MG63 (cell line): ENCODE measurements around the gene PACS2. TPM values are rescaled to one million over a fixed set of nuclear protein-coding genes. Genes with fewer than 3 reads are reported as not detected.

ENCODE experiments used
- DNase-seq: peaks from one replicate; pipeline ENCODE4 v3.0.0-alpha.2; 2020
- H3K27me3 ChIP-seq: fragments of 250-450 bp; sonication (Bioruptor Pico); 2 replicates; pipeline ENCODE4 v1.5.1; 2020; ENCODE audit warnings: mild to moderate bottlenecking, moderate library complexity
- H3K36me3 ChIP-seq: fragments of 250-450 bp; sonication (Bioruptor Pico); 2 replicates; pipeline ENCODE4 v1.5.1; 2020; ENCODE audit warnings: mild to moderate bottlenecking, moderate library complexity
- H3K4me3 ChIP-seq: fragments of 250-450 bp; sonication (Bioruptor Pico); 2 replicates; pipeline ENCODE4 v1.5.1; 2020; ENCODE audit warnings: mild to moderate bottlenecking, moderate library complexity
- H3K9me3 ChIP-seq: fragments of 250-450 bp; sonication (Bioruptor Pico); 2 replicates; pipeline ENCODE4 v1.5.1; 2020; ENCODE audit warnings: mild to moderate bottlenecking, moderate library complexity
- total RNA-seq: library from RNA; depleted of rRNA; stranded (reverse); fragments of >200 nt; shearing (Covaris generic); gene quantifications from 2 replicates; pipeline ENCODE4 v1.2.3, GENCODE V29; 2014; ENCODE audit warnings: low replicate concordance

Gene PACS2
- total RNA-seq, 1 experiment from 2014 or later = 18.6 TPM

- Histone ChIP-seq H3K4me3 (no peak overlapping the region), H3K36me3 (no peaks in the 10 kb centered on the region), H3K9me3 (no peaks in the 10 kb centered on the region), H3K27me3 (no peaks in the 10 kb centered on the region)
- DNase-seq = no peak
Observed at GRCh38 chr14:105382343-105383082, 68.0 kb downstream of the PACS2 start.

GRCh38 chr14:105383083-105383730 lies 68.7 kb downstream of the PACS2 start:
- DNase-seq = no peak

DNA sequence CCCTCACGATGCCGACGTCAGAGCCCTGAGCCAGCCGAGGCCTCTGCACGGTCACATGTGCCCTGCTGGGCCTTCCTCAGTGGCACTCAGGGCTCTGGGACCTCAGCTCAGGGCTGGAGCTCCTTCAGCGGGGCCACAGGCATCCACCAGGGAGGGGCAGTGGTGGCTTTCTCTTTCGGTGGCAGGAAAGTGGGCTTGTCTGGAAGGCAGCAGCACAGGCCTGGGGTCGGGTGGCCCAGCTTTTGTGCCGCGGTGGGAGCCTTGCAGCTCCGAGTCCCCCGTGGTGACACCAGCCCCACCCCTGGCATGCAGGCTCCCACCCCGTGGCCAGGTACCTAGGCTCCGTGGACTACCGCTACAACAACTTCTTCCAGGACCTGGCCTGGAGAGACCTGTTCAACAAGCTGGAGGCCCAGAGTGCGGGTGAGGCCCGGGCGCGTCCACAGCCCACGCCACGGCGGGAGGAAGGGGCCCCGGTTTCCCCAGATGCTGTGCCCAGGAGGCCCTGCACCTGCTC lies 69.6 kb downstream of the PACS2 start:
- Histone ChIP-seq H3K36me3 (no peaks in the 10 kb centered on the region), H3K4me3 (no peak overlapping the region), H3K9me3 (no peaks in the 10 kb centered on the region), H3K27me3 (no peaks in the 10 kb centered on the region)
- no peak for DNase-seq

More at GRCh38 chr14:105383083-105383730, 68.7 kb downstream of the PACS2 start:
- H3K9me3 ChIP-seq = no peaks in the 10 kb centered on the region
- no peaks in the 10 kb centered on the region for H3K27me3 ChIP-seq
- no peak overlapping the region for H3K4me3 ChIP-seq
- H3K36me3 ChIP-seq = no peaks in the 10 kb centered on the region

- no peaks in the 10 kb centered on the region for H3K27me3 ChIP-seq
- H3K36me3 ChIP-seq = no peaks in the 10 kb centered on the region
- no peak for DNase-seq
Observed at GRCh38 chr14:105384605-105385321, 70.2 kb downstream of the PACS2 start.

DNA sequence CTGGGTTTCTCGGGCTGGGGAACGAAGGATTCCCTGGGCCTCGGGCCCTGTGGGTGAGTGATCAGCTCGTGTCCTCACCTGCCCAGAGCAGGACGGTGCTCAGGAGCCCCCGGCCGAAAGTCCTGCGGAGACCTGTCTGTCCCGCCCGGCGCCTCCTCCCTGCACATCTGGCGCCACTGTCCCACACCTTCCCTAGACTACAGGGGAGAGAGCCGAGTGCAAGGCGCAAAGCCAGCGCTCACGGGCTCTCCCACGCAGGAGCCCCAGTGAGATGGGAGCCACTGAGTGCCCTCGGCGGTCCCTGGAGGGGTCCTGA lies 70.7 kb downstream of the PACS2 start:
- Histone ChIP-seq H3K36me3 (no peaks in the 10 kb centered on the region), H3K27me3 (no peaks in the 10 kb centered on the region), H3K4me3 (no peak overlapping the region), H3K9me3 (no peaks in the 10 kb centered on the region)
- DNase-seq = no peak

More at GRCh38 chr14:105384605-105385321, 70.2 kb downstream of the PACS2 start:
- no peaks in the 10 kb centered on the region for H3K9me3 ChIP-seq
- H3K4me3 ChIP-seq = no peak overlapping the region

GRCh38 chr14:105385698-105386365 lies 71.3 kb downstream of the PACS2 start:
- Histone ChIP-seq H3K4me3 (no peak overlapping the region), H3K36me3 (no peaks in the 10 kb centered on the region), H3K27me3 (no peaks in the 10 kb centered on the region), H3K9me3 (no peaks in the 10 kb centered on the region)
- no peak for DNase-seq

- Histone ChIP-seq H3K9me3 (no peaks in the 10 kb centered on the region), H3K36me3 (no peaks in the 10 kb centered on the region), H3K4me3 (no peak overlapping the region), H3K27me3 (no peaks in the 10 kb centered on the region)
- no peak for DNase-seq
Observed at GRCh38 chr14:105386581-105387529, 72.3 kb downstream of the PACS2 start.

GRCh38 chr14:105387530-105387922 lies 73.0 kb downstream of the PACS2 start:
- Histone ChIP-seq H3K27me3 (no peaks in the 10 kb centered on the region), H3K9me3 (no peaks in the 10 kb centered on the region), H3K36me3 (no peaks in the 10 kb centered on the region), H3K4me3 (no peak overlapping the region)
- DNase-seq = no peak

DNA sequence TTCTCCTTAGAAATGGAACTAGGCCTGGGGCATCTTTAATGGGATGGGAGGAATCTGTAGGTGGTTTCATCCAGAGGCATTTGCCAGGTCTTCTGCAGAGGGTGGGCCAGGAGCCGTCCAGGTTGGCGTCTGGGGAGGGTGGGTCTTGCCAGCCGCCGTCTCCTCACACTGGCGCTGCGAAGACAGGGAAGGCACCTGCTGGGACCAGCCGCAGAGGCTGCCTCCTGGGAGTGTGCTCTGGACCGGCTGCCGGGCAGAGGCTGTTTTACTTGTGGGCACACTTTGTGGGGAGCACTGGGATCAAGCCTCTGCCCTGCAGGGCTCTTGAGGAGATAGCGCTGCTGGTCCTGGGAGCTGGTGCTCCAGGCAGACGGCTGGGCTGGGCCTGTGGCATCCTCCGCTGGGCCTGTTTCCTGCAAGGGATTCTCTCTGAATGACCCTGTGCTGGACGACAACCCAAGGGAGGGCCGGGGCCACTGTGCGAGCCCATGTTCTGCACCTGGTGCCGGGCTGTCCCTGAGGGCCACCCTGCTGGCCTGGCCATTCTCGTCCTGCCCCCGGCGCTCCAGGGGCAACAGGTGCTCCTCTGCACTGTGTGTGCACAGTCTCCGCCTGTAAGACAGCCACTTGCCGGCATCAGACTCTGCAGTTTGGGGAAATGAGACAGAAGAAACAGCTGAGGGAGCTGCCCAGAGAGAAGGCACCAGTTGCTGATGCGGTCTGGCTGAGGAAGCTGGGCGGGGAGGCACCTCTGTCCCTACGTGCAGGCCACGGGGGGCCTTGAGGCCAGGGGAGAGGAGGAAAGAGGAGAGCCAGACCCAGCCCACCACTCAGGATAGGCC lies 73.8 kb downstream of the PACS2 start:
- no peaks in the 10 kb centered on the region for H3K9me3 ChIP-seq
- H3K27me3 ChIP-seq = no peaks in the 10 kb centered on the region
- DNase-seq = no peak
- H3K4me3 ChIP-seq = no peak overlapping the region
- no peaks in the 10 kb centered on the region for H3K36me3 ChIP-seq

GRCh38 chr14:105388976-105389375 lies 74.4 kb downstream of the PACS2 start:
- Histone ChIP-seq H3K4me3 (no peak overlapping the region), H3K36me3 (no peaks in the 10 kb centered on the region)
- DNase-seq = no peak

DNA sequence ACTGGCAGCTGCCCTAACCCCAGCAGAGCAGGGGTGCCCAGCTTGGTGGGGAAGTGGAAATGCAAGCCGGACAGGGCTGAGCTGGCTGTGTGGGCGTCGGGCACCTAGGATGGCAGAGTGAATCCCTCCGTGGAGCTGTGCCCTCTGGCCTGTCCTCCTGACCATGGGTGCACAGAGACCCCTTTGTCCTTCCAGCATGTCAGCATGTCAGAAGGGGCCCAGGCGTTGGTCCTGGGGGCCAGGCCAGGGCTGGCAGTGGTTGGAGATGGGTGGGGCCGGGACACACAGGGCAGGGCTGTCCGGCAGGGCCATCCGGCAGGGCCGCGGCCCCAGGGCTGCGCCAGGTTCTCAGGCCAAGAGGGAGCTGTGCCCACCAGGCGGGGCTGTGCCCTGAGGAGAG lies 75.0 kb downstream of the PACS2 start:
- H3K27me3 ChIP-seq = no peaks in the 10 kb centered on the region
- no peak overlapping the region for H3K4me3 ChIP-seq
- DNase-seq = no peak
- no peaks in the 10 kb centered on the region for H3K36me3 ChIP-seq
- H3K9me3 ChIP-seq = no peaks in the 10 kb centered on the region

More at GRCh38 chr14:105388976-105389375, 74.4 kb downstream of the PACS2 start:
- Histone ChIP-seq H3K9me3 (no peaks in the 10 kb centered on the region), H3K27me3 (no peaks in the 10 kb centered on the region)

DNA sequence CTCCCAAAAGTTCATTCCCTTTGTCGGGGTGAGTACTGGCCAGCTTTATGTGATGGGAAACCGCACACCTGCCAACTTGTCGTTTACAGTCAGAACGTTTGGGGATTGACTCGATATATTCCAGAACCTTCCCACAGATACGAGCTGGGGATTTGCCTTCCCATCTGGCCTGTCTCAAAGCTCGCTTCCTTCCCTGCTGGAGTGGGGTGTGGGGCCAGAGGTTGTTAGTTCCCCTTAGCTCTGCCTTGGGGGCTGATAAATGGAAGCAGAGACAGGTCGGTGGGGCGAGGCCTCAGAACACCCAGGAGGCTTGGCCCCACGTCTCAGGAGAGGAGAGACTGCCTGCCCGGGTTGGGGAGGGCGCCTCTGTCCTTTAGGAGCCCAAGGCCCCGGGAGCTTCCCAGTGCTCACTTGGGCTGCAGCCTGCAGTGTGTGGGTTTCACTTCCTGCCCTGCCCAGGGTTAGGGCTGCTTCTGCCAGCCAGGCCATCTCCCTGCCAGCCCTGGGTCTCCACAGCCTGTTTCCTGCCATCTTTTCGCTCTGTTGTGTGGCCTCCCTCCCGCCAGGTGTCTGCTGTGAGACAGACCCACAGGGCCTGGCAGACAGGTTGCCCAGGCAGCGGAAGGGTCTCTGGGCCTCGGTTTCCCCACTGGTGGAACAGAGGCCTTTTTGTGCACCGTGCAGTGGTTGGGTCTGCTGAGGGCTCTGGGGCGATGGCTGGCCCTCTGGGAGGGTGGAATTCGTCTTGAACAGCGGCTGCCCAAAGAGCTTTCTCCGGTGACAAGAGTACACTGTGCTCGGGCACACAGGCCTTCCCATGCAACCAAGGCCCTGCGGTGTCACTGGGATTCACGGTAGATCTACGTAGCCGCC lies 75.7 kb downstream of the PACS2 start:
- no peak for DNase-seq
- Histone ChIP-seq H3K36me3 (no peaks in the 10 kb centered on the region), H3K27me3 (no peaks in the 10 kb centered on the region), H3K9me3 (no peaks in the 10 kb centered on the region), H3K4me3 (no peak overlapping the region)

DNA sequence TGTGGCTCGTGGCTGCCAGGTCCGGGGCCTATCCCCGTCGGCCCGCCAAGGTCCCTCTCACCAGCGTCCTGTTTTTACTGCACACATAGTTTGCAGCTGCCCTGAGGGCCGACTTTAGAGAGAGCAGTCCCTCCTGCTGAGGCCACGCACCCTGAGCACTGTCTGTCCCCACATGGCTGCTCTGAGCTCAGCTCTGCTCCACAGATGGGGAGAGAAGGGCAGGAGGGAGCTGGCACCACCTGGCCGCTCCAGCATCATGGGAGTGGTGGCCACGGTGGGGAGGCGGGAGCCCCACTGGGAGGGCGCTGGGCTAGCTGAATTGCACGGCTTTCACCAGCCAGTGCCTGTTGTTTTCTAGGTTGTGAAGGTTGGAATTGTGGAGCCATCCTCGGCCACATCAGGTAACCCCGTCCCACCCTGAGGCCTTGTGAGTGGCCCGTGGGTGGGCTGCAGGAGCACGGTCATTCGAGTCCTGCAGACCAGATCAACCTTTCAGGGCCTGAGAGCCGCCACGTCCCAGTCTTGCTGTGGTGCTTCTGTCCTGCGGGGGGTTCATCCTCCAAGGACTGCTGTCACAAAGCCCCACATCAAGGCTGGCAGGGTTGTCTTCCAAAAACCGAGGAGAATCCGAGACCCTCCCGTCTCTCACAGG lies 76.4 kb downstream of the PACS2 start:
- Histone ChIP-seq H3K4me3 (no peak overlapping the region), H3K36me3 (no peaks in the 10 kb centered on the region), H3K9me3 (no peaks in the 10 kb centered on the region), H3K27me3 (no peaks in the 10 kb centered on the region)
- no peak for DNase-seq

DNA sequence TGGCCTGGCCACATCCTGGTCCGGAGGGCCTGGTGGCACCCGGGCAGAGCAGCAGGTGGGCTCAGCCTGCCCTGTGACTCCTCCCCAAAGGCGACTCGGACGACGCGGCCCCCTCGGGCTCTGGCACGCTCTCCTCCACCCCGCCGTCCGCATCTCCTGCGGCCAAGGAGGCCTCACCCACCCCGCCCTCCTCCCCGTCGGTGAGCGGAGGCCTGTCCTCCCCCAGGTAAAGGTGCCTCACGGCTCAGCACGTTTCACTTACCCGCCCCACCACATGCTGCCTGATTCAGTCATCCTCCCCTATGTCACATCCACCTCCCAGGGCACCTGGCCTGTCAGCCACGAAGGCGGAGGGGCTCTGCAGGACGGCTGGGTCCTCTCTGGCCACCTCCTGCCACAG lies 77.0 kb downstream of the PACS2 start:
- no peaks in the 10 kb centered on the region for H3K36me3 ChIP-seq
- H3K27me3 ChIP-seq = no peaks in the 10 kb centered on the region
- H3K4me3 ChIP-seq = no peak overlapping the region
- H3K9me3 ChIP-seq = no peaks in the 10 kb centered on the region
- DNase-seq = no peak
